ENCODE measurements around the gene TSC22D2. TPM values are rescaled to one million over a fixed set of nuclear protein-coding genes. Genes with fewer than 3 reads are reported as not detected.

Gene TSC22D2
- total RNA-seq, 1 donor from 2014 or later: 68.7 TPM

GRCh38 chr3:150407051-150407807, 869 bp upstream of the TSC22D2 start:
- DNase-seq (ENCODE audit: low spot score in 2 of 2, unreplicated experiment in 2 of 2): no peak
- H3K27ac Mint-ChIP-seq: peak overlapping the region; percentile 100

GRCh38 chr3:150407808-150408220, 284 bp upstream of the TSC22D2 start:
- Mint-ChIP-seq H3K36me3 (peaks cover 2% of the 10 kb centered on the region), H3K4me3 (peak overlapping the region; percentile 74), H3K27me3 (ENCODE audit: low read depth) (no peaks in the 10 kb centered on the region), H3K4me1 (peaks cover 34% of the 10 kb centered on the region), H3K9me3 (no peaks in the 10 kb centered on the region), H3K27ac (peak overlapping the region; percentile 100)
- TF ChIP-seq CTCF (IDR thresholded peaks at IDR 0.05; ENCODE audit: unreplicated experiment): no peak
- DNase-seq (ENCODE audit: low spot score in 2 of 2, unreplicated experiment in 2 of 2): no peak

More at GRCh38 chr3:150407051-150407807, 869 bp upstream of the TSC22D2 start:
- H3K4me1 Mint-ChIP-seq: peaks cover 28% of the 10 kb centered on the region
- H3K9me3 Mint-ChIP-seq: no peaks in the 10 kb centered on the region
- peak overlapping the region; percentile 74 for H3K4me3 Mint-ChIP-seq
- TF ChIP-seq CTCF (IDR thresholded peaks at IDR 0.05; ENCODE audit: unreplicated experiment): no peak
- peaks cover 2% of the 10 kb centered on the region for H3K36me3 Mint-ChIP-seq
- H3K27me3 Mint-ChIP-seq (ENCODE audit: low read depth): no peaks in the 10 kb centered on the region

GRCh38 chr3:150409125-150409511, 1.0 kb downstream of the TSC22D2 start:
- Mint-ChIP-seq H3K9me3 (no peaks in the 10 kb centered on the region), H3K27me3 (ENCODE audit: low read depth) (no peaks in the 10 kb centered on the region), H3K4me1 (peaks cover 43% of the 10 kb centered on the region), H3K36me3 (peaks cover 2% of the 10 kb centered on the region), H3K4me3 (peak overlapping the region; percentile 74), H3K27ac (peak overlapping the region; percentile 98)
- DNase-seq (ENCODE audit: low spot score in 2 of 2, unreplicated experiment in 2 of 2): peak in 1 of 2 experiments; percentile 56
- TF ChIP-seq CTCF (IDR thresholded peaks at IDR 0.05; ENCODE audit: unreplicated experiment): no peak

GRCh38 chr3:150409512-150410310, 1.6 kb downstream of the TSC22D2 start:
- DNase-seq (ENCODE audit: low spot score in 2 of 2, unreplicated experiment in 2 of 2): peak; percentile 44 to 70
- Mint-ChIP-seq H3K27me3 (ENCODE audit: low read depth) (no peaks in the 10 kb centered on the region), H3K9me3 (no peaks in the 10 kb centered on the region), H3K27ac (peak overlapping the region; percentile 98), H3K4me1 (peaks cover 47% of the 10 kb centered on the region), H3K36me3 (peaks cover 2% of the 10 kb centered on the region), H3K4me3 (peak overlapping the region; percentile 74)
- peak; percentile 28 for TF ChIP-seq CTCF (IDR thresholded peaks at IDR 0.05; ENCODE audit: unreplicated experiment)

GRCh38 chr3:150410311-150411105, 2.4 kb downstream of the TSC22D2 start:
- no peak for TF ChIP-seq CTCF (IDR thresholded peaks at IDR 0.05; ENCODE audit: unreplicated experiment)
- H3K36me3 Mint-ChIP-seq: peaks cover 2% of the 10 kb centered on the region
- peak overlapping the region; percentile 74 for H3K4me3 Mint-ChIP-seq
- H3K27ac Mint-ChIP-seq: peak overlapping the region; percentile 91
- H3K27me3 Mint-ChIP-seq (ENCODE audit: low read depth): no peaks in the 10 kb centered on the region
- H3K4me1 Mint-ChIP-seq: peaks cover 55% of the 10 kb centered on the region
- H3K9me3 Mint-ChIP-seq: no peaks in the 10 kb centered on the region
- peak; percentile 19 to 42 for DNase-seq (ENCODE audit: low spot score in 2 of 2, unreplicated experiment in 2 of 2)
